Nucleus accumbens (tissue), 56 donors: ENCODE results near the gene DEPDC5.

Source experiments
- DNase-seq, 56 donors: peaks; one replicate each; lab custom pipeline; 2025; lab: John Stamatoyannopoulos, UW

Gene DEPDC5

DNA sequence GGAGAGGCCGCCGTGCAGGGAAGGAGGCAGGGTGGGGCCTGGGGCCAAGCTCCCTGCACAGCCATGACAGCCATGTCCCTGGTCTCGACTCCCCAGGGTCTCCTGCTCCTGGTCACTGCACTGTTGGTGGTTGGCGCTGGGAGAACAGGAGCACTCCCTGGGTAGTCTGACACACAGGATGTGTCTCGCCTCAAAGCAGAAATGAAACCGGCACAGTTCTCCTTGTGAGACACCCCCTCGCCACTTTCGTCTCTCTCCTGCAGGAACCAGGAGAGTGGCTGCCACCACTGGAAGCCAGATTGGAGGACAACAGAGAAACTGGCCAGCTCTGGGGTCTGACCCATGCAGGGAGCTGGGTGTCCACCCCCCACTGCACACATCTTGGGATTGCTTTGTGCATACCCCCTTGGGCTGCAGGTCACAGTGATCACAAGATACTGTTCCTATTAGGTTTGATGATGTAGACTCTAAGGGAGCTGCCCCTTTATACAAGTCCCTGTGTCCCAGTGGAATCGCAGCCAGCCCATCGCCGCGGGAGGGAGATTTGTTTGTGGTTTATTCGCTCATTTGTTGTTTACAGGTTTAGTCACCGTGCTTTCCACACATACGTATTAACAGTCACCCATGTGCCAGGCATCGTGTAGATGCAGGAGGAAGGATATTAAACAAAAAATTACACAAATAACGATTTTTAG, 163.6 kb downstream of the DEPDC5 start:
- DNase-seq: peak in 15 of 56 donors; percentile 6 to 48 (median 24)

DNA sequence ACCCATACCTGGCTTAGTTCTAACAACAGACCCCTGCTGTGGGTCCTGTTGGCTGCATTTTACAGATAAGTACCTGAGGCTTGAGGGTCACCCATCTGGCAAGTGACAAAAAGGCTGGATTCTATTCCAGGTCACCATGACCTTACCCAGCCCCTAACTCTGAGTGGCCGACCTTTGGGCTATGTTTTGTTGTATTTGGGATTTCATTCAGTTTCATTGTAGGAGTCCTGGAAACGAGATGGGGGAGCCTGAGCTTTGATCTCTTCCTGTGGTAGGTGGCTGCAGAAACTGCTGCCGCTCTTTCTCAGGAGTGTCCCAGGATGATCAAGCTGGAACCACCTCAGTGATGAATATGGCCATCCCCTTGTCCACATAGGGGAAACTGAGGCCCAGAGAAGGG, 165.9 kb downstream of the DEPDC5 start:
- DNase-seq: no peak

DNA sequence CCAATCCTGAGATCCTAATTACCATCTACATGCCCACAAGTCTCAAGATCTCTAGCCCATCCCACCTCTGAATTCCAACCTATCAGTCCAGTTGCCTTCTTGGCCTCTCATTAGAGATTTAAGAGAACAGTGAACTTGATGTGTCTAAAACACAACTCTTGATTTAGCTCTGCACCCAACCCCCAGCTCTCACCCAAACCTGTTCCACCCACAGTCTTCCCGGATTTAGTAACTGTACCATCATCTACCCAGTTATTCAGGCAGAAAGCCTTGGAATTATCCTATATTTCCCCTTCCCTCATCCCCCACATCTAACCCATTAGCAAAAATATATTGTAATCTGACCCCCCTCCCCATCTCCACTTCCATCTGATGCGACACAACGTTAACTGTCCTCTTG, 166.5 kb downstream of the DEPDC5 start:
- DNase-seq: peak in 9 of 56 donors; percentile 1 to 31 (median 22)

DNA sequence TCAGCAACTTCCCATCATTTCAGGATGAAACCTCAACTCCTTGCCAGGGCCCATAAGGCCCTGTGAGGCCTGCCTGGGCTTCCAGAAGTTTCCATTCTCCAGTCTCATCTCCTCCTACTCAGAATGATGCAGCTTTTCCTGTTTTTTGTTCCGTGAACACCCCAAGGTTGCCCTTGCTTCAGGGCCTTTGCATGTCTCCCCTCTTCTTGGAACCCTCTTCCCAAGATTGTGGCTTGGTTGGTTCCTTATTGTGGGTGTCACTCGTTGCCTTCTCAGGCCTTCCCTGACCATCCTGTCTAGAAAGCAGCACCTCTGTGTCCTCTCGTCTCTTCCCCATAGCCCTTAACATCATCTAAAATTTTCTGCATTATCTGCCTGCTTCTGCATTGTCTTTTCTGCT, 167.3 kb downstream of the DEPDC5 start:
- DNase-seq: no peak

DNA sequence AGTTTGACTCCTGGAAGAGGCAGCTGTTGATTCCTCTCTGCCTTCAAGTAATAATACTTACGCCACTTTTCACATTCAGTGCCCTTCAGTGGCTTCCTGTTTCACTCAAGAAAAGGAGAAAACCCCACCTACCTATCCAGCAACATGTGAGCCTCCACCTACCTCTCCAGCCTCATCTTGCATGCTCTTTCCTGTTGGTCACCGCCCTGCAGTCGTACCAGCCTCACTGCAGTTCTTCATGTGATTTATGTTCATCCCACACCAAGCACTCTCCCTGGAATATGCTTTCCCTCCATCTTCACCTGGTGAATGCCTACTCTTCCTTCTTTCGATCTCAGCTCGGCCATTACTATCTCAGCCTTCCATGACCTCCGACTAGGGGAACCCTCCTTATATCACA, 168.7 kb downstream of the DEPDC5 start:
- DNase-seq: no peak

DNA sequence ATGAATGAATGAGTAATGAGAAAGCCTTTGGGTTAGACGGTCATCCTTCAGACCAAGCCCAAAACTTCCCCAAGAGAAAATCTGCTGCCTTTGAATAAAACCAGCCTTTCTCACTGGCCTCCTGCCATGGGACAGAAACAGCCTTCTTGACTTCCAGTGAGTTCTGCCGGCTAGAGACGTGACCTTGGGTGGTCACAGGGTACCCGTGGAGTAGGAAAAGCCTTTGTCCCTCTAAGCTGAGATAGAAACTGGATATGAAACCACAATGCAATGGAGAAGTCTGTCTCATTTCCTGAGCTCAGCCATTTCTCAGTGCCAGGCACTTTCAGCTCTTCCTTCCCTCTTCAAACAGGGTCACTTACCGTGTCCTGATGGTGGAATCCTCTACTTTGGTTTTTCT, 169.3 kb downstream of the DEPDC5 start:
- DNase-seq: peak in 18 of 56 donors; percentile 6 to 57 (median 22)

DNA sequence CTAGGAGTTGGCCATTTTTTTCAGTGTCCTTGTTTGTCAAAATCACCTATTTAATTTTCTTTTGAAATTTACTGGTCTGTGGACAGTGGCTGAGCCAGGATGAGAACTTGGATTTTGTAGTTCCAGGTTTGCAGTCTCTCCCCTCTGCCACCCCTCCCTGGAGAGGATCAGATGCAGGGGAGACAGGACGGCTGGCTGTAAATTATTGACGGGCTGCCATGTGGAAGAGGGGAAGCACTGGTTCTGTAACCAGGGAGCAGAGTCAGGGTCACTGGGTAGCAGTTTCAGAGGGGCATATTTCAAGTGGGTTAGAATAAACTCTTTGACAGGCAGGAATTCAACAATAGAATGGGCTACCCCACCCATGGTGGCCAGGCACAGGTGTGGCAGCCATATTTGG, 169.9 kb downstream of the DEPDC5 start:
- no peak for DNase-seq

DNA sequence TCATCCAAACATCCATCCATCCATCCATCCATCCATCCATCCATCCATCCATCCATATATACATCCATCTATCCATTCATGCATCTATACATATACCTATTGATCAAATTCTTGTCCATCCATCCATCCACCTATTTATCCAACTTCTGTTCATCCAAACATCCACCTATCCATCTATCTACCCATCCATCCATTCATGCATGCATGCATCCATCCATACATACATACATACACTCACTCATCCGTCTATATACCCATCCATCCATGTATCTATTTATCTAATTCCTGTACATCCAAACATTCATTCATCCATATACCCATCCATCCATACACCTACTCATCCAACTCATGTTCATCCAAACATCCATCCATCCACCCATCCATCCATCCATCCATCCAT, 171.2 kb downstream of the DEPDC5 start:
- DNase-seq: no peak

DNA sequence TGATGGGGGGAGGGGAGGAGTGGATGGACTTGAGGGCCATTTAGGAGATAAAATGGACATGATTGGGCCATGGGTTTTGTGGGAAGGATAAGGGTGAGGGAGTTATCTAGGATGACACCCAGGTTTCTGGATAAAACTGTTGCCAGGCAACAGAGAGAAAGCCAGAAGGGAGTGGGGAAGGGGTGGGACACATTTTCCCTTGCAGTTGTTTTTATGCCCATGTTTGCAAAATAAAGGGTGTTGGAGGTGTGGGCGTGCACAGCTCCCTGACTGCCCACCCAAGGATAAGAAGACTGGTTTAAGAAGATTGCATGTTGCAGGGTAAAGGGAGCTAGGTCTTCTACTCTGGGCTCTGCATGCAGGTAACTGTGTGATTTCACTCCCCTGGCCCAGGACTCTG, 172.2 kb downstream of the DEPDC5 start:
- no peak for DNase-seq

DNA sequence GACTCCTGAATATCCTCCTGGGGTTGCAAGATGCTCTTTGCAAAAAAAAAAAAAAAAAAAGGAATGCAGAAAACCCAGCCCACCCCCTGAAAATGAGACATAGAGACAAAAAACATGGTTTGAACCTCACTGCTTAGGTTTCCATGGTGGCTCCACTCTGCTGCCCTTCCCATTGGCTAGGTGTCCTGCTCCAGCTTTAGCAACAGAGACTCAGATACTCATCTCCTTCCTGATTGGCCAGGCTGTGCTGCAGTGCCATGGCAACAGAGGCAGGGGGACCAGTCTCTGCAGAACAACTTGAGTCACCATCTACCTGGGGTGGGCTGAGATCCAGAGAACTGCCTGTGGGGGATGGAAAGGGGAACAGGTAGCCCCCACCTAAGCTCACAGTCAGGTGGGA, 173.2 kb downstream of the DEPDC5 start:
- DNase-seq: peak in 47 of 56 donors; percentile 11 to 93 (median 69)

DNA sequence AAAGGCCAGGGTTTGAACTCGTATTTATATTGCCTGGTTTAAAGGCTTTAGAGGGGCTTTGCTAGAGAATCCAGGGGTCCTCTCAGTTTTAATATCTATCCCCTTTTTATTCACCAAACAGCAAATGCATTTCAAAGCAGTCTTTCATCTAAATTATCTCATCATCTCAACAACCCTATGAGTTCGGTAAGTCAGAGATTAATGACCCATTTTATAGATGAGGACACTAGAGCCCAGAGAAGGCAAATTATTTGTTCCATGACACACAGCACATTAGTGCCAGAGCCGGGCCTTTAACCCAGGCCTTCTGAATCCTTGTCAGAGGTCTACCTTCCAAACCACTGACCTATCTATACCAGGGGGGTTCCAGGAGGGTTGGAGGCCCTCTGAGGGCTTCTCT, 173.7 kb downstream of the DEPDC5 start:
- no peak for DNase-seq

DNA sequence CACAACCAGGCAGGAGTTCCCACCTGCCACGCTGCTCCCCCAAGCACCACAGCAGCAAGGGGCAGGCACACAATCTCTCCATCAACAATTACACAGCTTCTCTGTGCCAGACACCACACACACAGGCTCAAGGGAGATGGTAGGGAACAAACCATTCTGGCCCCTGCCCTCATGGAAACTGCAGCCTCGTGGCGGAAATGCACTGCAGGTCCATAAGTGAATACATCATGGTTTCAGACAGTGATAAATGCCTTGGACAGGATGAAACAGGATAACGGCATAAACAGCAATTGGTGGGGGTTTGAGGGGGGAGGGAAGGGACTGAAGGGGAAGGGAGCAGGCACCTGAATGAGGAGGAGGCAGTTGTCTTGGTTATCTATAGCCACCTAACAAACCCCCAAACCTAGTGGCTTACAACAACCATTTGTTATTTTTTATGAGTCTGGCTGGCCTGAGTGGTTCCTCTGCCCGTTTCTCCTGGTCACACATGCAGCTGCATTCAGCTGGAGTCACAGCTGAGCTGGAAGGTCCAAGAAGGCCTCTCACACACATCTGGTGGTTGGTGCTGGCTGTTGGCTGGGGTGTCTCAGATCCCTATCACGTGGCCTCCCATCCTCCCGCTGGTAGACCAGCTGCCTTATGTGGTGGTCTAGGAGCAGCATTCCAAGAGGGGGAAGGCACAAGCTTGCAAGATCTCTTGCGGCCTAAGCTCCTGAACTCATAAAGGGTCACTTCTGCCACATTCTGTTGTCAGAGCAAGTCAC, 175.5 kb downstream of the DEPDC5 start:
- DNase-seq: peak in 24 of 56 donors; percentile 8 to 57 (median 26)

DNA sequence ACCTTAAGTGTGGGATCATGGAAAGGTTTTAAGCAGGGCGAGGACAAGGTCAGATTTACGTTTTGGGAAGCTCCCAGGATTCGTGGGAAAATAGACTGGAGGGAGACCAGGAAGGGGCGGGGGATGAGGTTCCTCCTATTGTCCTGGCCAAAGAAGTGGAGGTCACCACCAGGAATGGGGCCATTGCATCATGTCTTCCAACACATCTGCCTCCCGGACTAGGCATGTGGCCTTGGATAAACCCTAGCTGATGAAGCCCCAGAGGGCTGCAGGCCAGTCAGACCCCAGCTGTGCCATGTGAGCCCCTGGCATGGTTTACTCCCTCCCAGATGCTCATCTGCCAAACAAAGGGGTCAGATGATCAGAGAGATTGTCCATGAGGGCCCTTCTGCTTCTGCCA, 179.0 kb downstream of the DEPDC5 start:
- DNase-seq: peak in 1 of 56 donors; percentile 28

DNA sequence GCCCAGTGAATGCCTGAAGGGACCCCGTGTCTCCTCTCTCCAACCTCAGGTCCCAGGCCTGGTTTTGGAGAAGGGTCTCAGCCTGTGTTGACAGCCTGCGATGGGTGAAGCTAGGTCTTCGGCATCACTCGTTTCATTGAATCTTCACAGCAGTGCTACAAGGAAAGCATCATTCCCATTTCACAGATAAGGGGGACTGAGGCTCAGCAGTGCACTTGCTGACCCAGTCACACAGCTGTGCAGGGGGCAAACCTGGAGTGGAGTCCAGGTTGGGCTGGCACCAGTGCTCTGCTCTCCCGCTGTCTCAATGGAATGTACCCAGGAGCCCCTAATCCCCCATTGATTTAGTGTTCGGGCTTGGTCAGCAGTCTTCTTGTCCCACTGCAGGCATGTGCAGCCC, 179.6 kb downstream of the DEPDC5 start:
- no peak for DNase-seq

DNA sequence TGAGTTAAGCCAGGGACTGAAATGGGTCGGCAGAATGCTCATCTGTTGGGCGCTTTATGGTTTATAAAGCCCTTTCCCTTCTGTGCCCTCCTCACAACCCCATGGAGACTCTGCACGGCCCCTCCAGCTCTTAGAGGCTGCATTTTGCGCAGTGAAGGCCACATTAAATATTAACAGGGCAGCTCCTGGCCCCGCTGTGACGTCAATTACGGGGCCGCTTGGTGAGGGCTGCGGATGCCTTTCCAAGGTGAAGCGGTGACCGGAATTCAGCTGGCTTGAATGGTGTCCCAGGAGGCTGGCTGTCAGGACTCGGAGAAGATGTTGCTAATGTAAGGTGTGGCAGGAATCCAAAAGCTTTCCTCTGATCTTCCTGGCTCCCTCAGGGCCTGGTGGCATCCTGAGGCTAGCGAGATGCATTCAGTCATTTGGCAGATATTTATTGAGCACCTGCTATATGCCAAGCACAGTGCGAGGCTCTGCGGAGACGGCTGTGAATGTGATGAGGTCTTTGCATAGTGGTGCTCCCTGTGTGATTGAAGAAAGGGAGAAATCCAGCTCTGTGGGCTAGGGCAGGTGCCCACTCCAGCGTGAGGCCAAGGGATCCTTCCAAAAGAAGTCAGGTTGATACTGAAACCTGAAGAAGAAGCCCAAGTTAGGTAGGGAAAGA, 180.1 kb downstream of the DEPDC5 start:
- DNase-seq: no peak

DNA sequence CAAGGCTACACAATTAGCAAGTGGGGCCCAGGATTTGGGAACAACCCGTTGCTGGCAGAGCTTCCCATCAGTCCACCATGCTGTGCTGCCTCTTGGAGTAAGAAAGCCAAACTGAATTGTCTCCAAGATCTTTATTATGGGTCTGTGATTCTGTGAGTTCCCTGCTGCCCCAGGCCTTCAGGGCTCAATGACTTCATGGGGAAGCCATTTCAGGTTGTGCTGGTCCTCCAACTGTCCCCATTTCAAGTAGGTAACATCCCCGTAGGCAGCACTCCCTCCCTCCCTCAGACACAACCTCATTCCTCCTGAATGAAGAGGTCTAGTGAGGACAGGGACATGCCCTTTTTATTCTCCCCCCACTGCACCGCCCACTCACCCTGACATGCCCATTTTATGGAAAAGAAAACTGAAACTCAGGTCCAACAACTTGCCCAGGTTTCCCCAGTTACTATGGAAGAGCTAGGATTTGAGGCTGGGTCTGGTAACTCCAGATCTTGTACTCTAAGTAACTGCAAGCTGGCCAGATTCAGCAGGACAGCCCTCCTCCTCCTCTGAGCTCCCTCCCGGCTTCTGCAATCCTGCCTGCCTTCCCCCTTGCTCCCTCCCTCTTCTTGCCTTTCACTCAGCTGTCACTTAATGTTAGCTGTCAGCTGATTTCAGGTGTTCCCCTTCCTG, 182.3 kb downstream of the DEPDC5 start:
- DNase-seq: no peak

DNA sequence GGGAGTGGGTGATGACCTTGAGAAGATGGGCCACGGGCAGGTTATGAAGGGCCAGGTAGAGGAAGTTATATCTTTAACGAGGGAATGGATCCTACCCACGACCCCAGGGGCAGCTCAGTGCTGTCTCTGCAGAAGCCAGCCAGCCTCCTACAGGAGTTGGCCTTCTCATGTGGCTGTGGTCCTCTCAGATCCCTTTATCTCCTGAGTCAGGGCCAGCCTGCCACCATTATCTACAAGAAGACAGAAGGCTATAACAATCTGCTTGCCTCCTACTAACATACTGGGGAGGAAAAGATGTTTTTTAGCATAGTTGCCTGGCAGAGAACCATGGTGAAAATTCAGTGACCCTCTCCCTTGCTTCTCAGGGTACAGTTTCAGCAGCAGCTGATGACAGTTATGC, 183.5 kb downstream of the DEPDC5 start:
- no peak for DNase-seq

DNA sequence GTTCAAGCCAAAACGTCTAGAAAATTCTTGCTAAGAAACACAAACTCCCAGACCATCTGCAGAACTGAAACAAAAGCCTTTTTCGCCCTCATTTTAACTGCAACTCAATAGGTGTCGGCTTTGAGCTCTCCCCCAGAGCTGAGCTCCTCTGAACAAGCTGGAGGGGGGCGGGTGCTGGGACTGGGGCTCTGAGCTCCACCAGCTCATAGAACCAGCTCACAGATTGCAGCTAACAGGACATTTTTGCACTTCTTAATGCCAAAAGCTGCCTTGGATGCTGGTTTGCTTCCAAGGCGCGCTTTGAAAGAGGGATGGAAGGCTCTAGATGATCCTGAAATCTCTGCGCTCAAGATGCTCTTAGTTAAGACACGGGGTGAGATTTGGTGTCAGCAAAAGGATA, 184.5 kb downstream of the DEPDC5 start:
- DNase-seq: peak in 10 of 56 donors; percentile 14 to 62 (median 30)

DNA sequence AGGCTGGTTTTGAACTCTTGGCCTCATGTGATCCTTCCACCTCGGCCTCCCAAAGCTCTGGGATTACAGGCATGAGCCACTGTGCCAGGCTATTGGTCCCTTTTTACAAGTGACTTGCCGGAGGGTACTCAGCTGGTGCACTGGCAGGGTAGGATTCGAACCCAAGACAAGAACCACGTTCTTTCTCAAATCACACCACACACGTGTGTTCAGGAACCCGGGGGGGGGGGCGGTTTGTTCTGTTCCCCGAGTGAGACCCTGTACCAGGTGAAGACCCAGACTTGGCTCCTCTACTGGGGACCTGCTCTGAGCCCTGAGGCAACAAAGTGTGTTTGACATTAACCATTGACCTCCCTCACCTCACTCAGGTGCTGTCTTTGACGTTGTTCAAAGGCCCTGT, 186.7 kb downstream of the DEPDC5 start:
- DNase-seq: no peak

DNA sequence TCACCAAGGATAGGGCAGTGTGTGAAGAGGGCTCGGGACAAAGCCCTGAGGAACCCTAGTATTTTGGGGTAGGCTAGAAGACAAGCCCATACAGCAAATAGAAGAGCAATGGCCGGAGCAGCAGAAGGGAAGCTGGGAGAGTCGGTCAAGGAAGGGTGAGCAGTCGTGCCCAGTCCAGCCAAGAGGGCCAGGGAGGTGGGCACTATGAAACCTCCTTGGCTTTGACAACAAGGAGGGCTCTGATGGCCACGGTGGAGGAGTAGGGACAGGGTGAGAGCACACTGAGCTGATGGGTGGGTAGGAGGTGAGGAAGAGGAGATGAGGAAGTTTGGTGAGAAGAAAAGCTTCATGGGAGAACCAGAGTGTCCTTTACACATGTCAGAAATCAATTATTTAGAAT, 188.3 kb downstream of the DEPDC5 start:
- DNase-seq: no peak
